Cardiac muscle cell (in vitro differentiated cells and primary cell): ENCODE measurements around the gene RTP2. TPM values are rescaled to one million over a fixed set of nuclear protein-coding genes. Genes with fewer than 3 reads are reported as not detected.

Experiments used
- DNase-seq, 2 donors: peaks; one replicate each; pipeline versions ENCODE4 v3.0.0 to v3.0.0-alpha.2; 2010 to 2017; ENCODE audit warnings: low read depth in 1 of 2, low spot score in 1 of 2
- H3K27ac ChIP-seq: fragments of 200-600 bp; sonication (generic); 2 replicates; pipeline ENCODE4 v1.5.1; 2016
- H3K27me3 ChIP-seq: fragments of 200-600 bp; sonication (generic); 2 replicates; pipeline ENCODE4 v1.6.0; 2016; ENCODE audit warnings: control low read depth
- H3K36me3 ChIP-seq: fragments of 200-600 bp; sonication (generic); 2 replicates; pipeline ENCODE4 v1.5.1; 2016; ENCODE audit warnings: control low read depth
- H3K4me1 ChIP-seq: fragments of 200-600 bp; sonication (generic); 2 replicates; pipeline ENCODE4 v1.8.1; 2017; ENCODE audit warnings: low read depth, mild to moderate bottlenecking, mixed run types
- H3K4me3 ChIP-seq: fragments of 200-600 bp; sonication (generic); 2 replicates; pipeline ENCODE4 v1.5.1; 2016; ENCODE audit warnings: mild to moderate bottlenecking
- H3K9me3 ChIP-seq: fragments of 200-600 bp; sonication (generic); 2 replicates; pipeline ENCODE4 v1.5.1; 2017; ENCODE audit warnings: low read depth, mild to moderate bottlenecking, control low read depth
- polyA plus RNA-seq: library from polyadenylated mRNA; unstranded; fragments of >200 nt; fragmentation: Nextera tagmentation; extraction: Ambion mirVana; gene quantifications from 2 replicates; pipeline ENCODE4 v1.2.1, GENCODE V29; 2016
- total RNA-seq: library from RNA; depleted of rRNA; stranded (reverse); fragments of >200 nt; gene quantifications from 2 replicates; pipeline ENCODE4 v1.2.3, GENCODE V29; 2016
- TF ChIP-seq, protein P1 (sequence below): IDR thresholded peaks from 2 replicates; pipeline ENCODE4 v1.5.1; 2012; ENCODE audit warnings: low read depth, mild to moderate bottlenecking, low read length

RTP2 gene
- total and polyA plus RNA-seq, 2 experiments from 2014 or later = not detected

DNA sequence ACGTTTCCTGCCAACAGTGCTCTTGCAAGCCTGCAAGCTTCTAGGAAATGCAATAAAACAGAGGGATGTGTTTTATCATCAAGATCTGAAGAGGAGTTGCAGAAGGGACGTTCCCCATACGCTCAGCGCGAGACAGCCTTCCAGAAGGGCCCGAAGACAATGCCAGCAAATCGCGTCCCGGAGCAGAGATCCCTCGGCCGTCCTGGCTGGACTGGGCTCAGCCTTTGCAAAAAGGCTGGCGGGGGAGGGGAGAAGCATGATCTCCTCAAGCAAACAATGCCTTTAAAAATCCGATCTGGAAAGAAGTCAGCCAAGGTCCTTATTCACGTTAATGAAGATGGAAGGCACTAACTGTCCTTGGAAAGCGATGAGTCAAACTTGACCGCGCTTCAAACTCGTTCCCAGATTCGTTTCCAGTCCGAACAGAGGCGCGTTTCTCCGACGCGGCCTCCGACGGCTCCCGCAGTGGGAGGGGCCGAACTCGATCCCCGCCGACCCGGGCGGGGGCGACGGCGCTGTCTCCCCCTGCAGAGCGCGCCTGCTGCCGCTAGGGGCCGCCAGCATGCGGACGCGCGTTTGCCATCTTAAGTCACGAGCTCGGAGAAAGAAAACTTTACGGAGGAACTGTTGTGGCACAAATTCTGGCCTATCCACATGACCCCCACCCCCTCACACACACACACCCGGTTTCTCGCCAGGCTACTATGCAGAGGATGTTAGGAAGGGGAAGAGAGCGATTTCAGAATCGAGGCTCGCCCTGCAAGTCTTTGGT is 37.4 kb upstream of the RTP2 start:
- Histone ChIP-seq H3K27ac (no peak overlapping the region), H3K4me3 (peak overlapping the region; percentile 37), H3K36me3 (no peaks in the 10 kb centered on the region), H3K9me3 (no peaks in the 10 kb centered on the region), H3K4me1 (peaks cover 11% of the 10 kb centered on the region), H3K27me3 (no peaks in the 10 kb centered on the region)
- TF ChIP-seq, protein P1, sequence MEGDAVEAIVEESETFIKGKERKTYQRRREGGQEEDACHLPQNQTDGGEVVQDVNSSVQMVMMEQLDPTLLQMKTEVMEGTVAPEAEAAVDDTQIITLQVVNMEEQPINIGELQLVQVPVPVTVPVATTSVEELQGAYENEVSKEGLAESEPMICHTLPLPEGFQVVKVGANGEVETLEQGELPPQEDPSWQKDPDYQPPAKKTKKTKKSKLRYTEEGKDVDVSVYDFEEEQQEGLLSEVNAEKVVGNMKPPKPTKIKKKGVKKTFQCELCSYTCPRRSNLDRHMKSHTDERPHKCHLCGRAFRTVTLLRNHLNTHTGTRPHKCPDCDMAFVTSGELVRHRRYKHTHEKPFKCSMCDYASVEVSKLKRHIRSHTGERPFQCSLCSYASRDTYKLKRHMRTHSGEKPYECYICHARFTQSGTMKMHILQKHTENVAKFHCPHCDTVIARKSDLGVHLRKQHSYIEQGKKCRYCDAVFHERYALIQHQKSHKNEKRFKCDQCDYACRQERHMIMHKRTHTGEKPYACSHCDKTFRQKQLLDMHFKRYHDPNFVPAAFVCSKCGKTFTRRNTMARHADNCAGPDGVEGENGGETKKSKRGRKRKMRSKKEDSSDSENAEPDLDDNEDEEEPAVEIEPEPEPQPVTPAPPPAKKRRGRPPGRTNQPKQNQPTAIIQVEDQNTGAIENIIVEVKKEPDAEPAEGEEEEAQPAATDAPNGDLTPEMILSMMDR = peak; percentile 98
- DNase-seq = peak; percentile 79 to 96

GRCh38 chr3:187739094-187739560 is 36.8 kb upstream of the RTP2 start:
- no peak for DNase-seq
- Histone ChIP-seq H3K9me3 (no peaks in the 10 kb centered on the region), H3K4me3 (peak overlapping the region; percentile 37), H3K4me1 (peaks cover 11% of the 10 kb centered on the region), H3K27ac (no peak overlapping the region), H3K36me3 (no peaks in the 10 kb centered on the region), H3K27me3 (no peaks in the 10 kb centered on the region)
- TF ChIP-seq, protein P1 = no peak

- Histone ChIP-seq H3K36me3 (no peaks in the 10 kb centered on the region), H3K27ac (peak overlapping the region; percentile 52), H3K4me1 (peaks cover 11% of the 10 kb centered on the region), H3K27me3 (no peaks in the 10 kb centered on the region), H3K4me3 (peak overlapping the region; percentile 37), H3K9me3 (no peaks in the 10 kb centered on the region)
- DNase-seq = peak; percentile 94 to 96
- TF ChIP-seq, protein P1 = peak; percentile 81
These were observed 36.2 kb upstream of the RTP2 start for GRCh38 chr3:187738331-187739093.

GRCh38 chr3:187738071-187738330 is 35.6 kb upstream of the RTP2 start:
- H3K4me1 ChIP-seq = peaks cover 10% of the 10 kb centered on the region
- no peaks in the 10 kb centered on the region for H3K9me3 ChIP-seq
- no peaks in the 10 kb centered on the region for H3K36me3 ChIP-seq
- TF ChIP-seq, protein P1 = no peak
- H3K4me3 ChIP-seq = peak overlapping the region; percentile 37
- no peak overlapping the region for H3K27ac ChIP-seq
- no peak for DNase-seq
- no peaks in the 10 kb centered on the region for H3K27me3 ChIP-seq

GRCh38 chr3:187737368-187738070 is 35.2 kb upstream of the RTP2 start:
- DNase-seq = peak; percentile 49 to 85
- H3K4me3 ChIP-seq = peak overlapping the region; percentile 37
- H3K36me3 ChIP-seq = no peaks in the 10 kb centered on the region
- H3K4me1 ChIP-seq = peaks cover 6% of the 10 kb centered on the region
- no peaks in the 10 kb centered on the region for H3K9me3 ChIP-seq
- TF ChIP-seq, protein P1 = no peak
- H3K27ac ChIP-seq = no peak overlapping the region
- H3K27me3 ChIP-seq = no peaks in the 10 kb centered on the region
